ENCODE measurements around the gene STRN.
"Not testable (repeated sequence)": the region's sequence is repeated elsewhere in the genome, so short reads cannot be mapped to it uniquely, and the experiment has no call there.

STRN gene

DNA sequence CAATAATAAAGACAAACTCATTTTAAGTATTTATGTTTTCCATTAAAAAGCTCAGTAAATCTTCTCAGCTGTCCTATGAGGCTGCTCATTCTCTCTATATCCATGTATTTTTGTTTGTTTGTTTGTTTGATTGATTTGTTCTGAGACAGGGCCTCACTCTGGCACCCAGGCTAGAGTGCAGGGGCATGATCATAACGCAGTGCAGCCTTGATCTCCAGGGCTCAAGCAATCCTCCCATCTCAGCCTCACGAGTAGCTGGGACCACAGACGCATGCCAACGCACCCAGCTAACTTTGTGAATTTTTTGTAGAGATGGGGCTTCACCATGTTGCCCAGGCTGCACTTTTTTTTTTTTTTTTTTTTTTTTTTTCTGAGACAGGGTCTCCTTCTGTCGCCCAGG lies 5.6 kb downstream of the STRN start:
- no peak for DNase-seq

DNA sequence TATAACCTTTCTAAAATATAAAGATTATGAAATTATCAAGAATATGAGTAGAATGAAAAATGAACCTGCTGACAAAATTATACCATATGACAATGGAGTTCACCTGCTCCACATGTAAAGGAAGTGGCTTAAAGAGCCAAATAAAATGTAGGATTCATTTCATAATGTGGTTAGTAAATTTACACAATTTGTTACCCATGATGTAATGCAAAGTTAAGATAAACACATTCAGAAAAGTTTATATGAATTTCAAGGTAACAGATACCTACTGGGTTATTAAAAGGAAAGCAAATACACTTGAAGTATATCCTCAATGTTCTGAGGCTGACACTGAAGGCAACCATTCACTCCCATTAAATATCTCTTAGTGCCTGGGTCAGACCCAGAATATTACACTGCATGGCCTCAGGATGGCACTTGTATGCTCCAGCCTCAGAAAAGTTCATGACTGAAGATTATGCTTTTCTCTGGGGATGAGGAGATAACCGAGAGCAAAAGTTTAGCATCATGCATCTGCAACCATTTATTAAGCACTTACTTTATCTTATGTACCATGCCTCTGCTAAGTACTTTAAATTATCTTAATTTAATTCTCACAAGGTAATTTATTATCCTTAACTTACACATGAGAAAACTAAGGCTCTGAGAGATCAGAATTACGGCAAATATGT lies 6.2 kb downstream of the STRN start:
- DNase-seq, result no peak

DNA sequence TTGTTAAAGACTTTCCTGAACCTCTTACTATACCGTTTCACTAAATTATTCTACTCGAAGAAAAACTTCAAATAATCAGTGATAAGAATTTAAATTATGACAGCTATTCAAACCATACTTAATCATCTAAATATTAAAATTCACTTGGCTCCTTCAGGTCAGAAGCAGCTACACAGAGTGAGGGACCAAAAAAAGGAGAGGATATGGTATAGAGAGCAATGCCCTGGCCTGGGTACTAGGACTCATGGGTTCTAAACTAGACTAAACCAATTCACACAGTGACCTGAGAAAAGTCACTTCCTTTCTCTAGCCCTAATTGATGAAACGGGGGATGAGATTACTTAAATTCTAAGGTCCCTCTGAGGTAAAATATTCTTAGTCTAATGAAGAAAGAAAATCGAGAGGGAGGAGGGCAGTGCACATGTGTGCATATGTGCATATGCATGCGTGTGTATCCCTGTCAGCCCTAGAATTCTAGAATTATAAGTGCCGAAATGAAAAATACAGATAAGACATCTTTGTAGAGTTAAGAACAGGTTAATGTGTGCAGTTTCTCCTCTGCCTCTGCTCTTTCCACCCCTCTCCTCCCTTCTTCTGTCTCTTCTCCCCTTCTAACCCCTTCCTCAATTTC lies 11.2 kb downstream of the STRN start:
- DNase-seq, result no peak

DNA sequence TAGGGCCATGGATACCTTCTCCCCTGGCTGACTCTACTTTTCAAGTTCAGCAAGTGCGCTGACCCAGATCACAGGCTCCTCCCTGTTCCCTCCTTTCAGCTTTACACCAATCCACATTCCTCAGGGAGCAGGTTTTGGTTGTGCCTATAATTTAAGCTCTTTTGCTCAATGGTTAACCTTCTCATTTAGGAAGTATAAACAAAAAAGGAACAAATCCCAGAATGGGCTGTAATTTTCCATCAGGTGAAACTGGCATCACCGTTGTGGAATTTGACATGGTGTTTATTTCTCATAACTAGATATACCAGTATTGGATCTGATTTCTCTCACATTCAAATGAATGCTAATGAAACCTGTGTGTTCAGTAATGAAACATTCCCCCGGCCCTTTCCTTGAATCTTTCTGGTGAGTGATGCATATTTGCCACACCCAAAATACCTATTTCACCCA lies 13.6 kb downstream of the STRN start:
- no peak for DNase-seq

DNA sequence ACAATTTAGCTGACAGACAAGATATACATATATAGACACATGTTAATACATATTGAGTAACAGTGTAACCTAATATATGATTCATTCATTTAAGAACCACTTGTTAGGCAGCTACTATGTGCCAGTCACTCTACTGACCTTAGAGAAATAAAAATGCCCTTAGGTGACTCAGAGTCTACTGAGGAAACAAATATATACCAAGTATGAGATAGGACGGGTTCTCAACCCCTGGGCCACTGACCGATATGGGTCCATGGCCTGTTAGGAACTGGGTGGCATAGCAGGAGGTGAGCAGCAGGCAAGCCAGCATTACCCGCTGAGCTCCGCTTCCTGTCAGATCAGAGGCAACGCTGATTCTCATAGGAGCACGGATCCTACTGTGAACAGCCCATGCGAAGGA lies 14.8 kb downstream of the STRN start:
- DNase-seq, result peak; percentile 57

DNA sequence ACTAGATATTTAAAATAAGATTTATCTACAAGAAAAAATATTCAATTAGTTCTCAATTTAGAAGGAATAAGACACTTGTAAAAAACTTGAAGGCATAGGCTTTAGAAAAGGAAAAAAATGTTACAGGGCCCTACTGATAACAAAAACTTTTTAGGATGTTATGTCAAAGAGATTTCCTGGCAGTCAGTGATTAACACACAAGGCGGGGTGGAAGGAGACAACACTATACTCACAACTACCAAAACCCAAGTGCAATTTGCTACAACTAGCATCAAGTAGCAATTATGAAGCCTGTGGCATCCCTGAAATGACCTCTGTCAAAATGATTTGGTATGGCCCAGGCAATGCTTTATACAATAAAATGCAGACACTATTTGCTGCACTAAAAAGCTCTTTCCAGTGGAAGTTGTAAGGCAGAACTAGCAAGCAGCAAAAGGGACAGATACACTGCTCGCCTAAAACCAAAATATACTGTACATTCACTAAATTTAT lies 15.3 kb downstream of the STRN start:
- DNase-seq, result no peak

DNA sequence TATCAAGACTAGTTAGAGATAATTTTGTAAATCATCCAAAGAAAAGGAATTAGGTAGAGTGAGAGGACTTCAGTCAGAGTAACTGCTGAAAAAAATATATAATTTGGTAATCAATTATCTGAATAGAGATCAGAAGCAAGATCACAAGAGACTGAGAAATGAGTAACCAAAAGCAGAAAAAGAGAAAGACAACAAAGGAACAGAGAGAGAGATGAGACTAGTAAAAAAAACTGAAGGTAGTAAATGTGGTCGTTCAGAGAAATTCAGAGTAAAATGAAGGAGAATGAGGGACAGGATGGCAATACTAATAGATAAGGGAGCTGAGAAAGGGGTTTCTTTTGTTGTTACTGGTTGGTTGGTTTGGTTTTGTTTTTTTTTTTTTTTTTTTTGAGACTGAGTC lies 16.5 kb downstream of the STRN start:
- DNase-seq, result no peak

DNA sequence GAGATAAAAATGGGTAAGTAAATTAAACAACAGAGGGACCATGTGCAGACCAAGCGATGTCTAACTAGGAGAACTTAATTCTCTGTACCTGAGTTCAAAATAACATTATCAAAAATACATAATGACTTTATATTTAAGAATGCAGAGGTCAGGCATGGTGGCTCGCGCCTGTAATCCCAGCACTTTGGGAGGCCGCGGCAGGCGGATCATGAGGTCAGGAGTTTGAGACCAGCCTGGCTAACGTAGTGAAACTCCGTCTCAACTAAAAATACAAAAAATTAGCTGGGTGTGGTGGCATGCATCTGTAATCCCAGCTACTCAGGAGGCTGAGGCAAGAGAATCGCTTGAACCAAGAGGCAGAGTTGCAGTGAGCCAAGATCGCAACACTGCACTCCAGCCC lies 21.1 kb downstream of the STRN start:
- DNase-seq, result not testable (repeated sequence)

DNA sequence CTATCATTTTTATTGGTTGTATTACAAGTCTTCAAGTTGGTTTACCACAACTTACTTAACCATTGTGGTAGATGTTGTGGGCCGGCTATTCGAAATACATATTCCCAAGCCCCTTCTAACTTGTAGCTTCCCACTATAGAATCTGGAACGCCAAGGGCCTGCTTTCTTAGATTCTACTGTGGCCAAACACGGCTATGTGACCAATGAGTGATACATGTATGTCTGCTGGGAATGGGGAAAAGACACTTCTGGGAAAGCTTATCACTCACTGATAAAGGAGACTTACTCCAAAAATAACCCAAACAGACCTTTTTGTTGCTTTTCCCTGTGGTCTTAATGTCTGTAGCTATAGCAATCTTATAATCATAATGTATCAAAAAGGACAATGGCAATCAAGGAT lies 24.5 kb downstream of the STRN start:
- no peak for DNase-seq

DNA sequence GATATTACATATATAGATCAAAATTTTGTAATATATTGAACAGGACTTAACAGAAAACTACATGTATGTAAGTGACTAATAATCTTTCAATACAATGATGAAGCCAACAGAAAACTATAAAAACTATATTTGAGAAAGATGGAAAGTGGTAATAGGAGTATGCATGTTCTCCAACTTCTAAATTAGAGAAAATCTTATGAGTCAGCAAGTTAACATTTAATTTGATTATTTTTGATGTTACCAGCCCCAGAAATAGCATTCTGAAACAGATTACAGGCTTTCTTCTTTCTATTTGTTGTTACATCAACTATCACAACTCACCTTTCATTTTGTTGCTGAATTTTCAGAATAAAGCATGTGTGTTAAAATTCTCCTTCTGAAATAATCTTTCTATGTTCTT lies 29.8 kb downstream of the STRN start:
- DNase-seq, result not testable (repeated sequence)

DNA sequence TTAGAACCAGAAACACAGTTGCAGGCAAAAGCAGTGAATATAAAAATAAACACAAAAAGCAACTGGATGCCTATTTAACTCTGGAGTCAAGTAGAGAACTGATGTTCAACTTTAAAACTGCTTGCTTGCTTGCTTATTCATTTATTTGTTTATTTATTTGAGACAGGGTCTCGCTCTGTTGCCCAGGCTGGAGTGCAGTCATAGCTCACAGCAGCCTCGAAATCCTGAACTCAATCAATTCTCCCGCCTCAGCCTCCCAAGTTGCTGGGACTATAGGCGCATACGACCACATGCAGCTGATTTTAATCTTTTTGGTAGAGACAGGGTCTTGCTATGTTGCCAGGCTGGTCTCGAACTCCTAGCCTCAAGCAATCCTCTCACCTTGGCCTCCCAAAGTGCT lies 34.6 kb downstream of the STRN start:
- DNase-seq, result not testable (repeated sequence)

DNA sequence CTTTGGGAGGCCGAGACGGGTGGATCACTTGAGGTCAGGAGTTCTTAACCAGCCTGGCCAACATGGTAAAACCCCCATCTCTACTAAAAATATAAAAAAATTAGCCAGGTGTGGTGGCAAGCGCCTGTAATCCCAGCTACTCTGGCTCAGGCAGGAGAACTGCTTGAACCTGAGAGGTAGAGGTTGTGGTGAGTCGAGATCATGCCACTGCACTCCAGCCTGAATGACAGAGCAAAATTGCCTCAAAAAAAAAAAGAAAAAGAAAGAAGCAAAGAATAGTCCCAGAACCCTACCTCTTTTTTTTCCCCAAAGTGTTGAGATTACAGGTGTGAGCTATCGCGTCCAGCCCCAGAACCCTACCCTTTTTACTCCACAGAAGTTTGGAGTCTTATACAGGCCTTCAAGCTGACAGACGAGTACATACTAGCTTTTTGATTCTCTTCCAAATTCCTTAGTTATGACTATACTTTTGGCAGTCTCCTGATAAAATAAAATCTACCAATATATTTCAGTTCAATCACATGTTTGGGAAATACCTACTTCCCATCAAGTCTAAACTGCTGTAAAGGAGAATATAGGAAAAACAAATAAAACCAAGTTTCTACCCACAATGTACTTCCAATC lies 35.4 kb downstream of the STRN start:
- DNase-seq, result not testable (repeated sequence)

DNA sequence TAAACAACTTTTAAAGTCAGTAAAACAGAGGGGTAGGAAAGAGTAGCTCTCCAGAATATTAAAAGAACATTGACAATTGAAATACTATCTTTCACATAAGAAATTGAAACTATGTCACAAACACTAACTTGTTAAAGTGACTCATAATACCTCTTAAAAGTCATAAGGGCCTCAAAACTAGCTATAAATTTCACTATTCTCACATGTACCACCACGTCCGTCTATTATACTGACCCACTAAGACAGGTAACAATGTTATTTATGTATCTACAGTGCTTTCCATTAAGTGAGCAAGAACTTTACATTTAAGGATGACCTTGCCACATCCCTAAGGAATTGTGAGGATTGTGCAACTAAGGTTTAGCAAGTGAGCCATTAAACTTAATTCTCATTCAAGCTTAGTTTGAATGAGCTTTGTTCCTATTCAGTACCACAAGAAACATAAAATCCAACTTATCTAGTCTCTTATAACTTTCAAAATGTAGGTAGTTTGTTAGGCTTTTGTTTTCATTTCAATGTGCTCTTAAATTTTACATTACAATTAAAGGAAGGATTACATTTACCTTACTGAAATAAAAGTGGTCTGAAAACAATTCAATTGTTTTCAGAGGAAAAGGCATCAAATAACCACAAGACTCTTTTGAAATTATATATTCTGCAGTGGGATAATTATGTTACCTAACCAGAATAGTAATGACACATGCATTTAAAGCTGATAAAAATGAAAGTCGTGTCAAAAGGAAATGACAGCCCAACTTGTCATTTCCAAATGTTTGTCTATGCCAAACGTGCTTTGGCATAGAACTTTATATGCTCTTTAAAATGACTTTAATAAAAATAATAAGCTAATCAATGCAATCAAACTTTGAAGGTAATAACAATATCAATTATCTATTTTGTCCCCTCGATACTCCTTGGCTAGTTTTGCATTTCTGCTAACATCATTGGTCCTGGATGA lies 39.9 kb downstream of the STRN start:
- DNase-seq, result peak; percentile 10

DNA sequence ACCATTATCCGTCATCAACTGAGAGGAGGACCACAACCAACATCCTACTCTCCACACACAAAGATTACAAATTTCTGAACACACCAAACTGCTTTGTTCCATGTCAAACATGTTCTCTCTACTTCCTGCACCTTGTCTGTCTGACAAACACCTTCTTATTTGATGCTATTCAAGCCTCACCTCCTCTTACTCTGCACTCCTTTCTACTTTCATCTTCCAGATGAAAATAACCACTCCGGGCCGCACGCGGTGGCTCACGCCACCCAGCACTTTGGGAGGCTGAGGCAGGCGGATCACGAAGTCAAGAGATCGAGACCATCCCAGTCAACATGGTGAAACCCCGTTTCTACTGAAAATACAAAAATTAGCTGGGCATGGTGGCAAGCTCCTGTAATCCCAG lies 43.7 kb downstream of the STRN start:
- not testable (repeated sequence) for DNase-seq

DNA sequence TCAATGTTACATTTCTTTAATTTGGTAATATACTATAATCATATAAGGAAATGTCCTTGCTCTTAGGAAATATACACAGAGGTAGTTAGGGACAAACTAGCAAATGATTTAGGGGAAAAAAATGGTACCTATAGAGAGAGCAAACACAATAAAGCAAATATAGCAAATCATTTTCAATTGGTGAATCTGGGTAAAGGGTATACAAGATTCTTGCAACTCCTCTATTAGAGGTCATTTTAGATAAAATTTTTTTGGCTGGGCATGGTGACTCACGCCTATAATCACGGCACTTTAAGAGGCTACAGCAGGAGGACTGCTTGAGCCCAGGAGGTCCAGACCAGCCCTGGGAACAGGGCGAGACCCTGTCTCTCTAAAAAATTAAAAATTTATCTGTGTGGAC lies 44.4 kb downstream of the STRN start:
- no peak for DNase-seq

DNA sequence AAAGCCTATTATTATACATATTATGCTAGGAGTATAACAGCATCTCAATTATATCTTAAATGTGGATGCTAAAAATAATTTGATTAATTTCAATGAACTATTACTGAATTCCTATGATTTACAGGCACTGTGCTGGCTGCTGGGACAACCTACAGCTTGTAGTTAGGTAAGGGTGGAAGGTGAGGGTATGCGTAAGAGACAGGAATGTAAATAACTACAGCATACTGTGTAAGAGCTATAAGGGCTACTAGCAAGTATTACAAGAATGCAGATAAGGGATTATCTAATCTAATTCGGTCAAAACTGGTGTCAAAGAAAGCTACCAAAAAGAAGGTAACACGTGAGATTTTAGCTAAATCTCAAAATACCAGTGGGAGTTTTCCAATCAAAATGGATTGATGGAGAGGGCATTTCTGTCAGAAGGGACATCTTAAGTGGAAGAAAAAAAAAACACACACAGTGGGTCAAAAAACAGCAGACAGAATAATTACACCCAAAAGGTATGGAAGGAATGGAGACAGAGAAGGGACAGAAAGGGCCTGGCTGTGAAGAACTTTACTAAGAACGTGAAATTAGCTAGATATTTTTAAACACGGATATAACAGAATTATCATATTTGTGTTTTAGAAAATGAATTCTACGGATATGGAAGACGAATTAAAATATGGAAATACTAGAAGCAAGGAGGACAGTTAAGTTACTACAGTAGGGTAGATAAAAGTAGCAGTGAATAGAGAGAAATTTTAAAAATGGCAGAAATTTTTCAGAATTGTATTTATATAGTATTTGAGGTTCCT lies 47.1 kb downstream of the STRN start:
- DNase-seq, result no peak

DNA sequence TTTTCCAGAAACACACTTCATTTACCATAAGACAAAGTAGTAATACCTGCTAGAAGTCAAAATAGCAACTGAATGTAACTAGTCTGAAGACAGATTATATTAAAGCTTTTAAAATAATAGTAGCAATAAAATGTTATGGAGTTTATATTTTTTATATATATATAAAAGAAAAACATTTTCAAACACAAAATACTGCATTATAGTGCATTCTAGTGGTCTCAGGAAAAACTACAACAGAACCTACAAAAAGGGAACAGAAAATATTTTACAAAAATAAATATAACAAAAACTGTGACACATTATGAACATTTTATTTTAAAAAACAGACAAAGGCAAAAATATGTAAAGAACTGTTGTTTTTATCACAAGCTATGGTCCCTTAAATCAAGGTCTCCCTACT lies 48.0 kb downstream of the STRN start:
- peak; percentile 4 for DNase-seq

DNA sequence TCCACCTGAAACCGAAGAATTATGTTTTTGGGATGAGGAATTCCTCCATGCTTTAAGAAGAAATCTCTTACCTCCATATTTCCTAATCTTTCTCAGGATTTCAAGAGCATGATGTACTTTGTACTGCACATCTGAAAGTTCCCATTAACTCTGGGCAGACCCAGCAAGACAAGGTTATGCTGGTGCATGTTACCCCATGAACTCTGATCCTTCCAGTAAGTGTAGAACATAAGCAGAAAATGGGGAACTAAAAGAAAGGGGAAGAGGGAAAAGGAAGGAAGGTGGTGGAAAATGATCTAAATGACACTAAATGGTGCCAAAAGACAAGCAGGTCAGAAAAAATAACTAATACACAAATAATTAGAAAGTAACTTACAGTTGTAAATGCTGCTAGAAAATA lies 50.7 kb downstream of the STRN start:
- peak; percentile 66 for DNase-seq

DNA sequence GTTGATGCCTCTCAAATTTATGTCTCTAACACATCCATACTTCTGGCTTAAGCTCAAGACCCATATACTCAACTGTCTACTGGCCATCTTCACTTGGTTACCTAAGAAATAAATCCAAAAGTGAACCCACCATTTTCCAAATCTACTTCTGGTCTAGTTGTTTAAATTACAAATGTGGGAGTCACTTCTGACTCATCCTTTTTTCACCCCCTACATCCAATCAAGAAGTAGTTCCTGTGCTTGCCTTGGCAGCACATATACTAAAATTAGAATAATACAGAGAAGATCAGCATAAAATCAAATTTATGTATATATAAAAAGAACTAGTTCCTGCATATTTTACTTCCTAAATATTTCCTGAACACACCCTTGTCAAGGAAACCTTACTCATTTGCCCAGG lies 53.6 kb downstream of the STRN start:
- no peak for DNase-seq

DNA sequence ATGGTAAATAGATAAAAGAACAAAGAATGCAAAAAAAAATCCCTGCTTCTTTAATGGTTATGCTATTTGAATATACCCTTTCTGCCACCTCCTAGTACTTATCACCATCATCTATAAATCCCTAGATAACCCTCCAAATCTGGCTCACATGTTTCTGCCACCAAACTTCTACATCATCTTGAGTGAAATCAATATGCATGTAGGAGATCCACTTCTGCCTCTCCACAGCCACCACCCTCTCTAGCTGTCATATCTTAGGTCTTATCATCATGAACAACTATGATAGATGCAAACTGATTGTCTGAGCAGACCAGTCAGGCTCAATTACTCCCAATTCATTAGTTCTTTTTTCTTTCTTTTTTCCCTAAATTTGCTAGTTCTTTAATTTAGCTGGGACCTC lies 55.3 kb downstream of the STRN start:
- DNase-seq, result no peak

DNA sequence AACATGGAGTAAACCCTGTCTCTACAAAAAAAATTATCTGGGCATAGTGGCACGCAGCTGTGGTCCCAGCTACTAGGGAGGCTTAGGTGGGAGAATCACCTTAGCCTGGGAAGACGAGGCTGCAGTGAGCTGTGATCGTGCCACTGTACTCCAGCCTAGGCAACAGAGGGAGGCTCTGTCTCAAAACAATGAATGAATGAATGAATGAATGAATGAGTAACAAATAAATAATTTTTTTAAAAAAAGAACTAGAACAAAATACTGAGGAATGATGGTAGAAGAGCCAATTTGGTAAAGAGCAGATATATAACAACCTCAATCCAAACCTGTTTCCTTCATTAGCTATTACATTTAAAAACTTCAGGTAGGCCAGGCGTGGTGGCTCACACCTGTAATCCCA lies 60.1 kb downstream of the STRN start:
- no peak for DNase-seq

DNA sequence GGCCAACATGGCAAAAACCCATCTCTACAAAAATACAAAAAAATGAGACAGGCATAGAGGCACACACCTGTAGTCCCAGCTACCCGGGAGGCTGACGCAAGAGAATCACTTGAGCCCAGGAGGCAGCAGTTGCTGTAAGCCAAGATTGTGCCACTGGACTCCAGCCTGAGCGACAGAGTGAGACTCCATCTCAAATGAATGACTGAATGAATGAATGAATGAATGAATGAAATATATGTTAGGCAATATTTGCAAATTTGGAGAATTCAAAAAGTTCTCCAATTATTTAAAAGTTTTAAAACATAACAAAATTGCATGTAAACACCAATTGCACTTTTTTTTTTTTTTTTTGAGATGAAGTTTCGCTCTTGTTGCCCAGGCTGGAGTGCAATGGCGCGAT lies 61.7 kb downstream of the STRN start:
- DNase-seq, result no peak

All from inflammatory macrophage treated with lipopolysaccharide for 4 hours (primary cell).